DMS153 (cell line): ENCODE measurements around the gene CFLAR.
"Not testable (repeated sequence)": the region's sequence is repeated elsewhere in the genome, so short reads cannot be mapped to it uniquely, and the experiment has no call there.

ENCODE experiments used
- DNase-seq: peaks from one replicate; lab custom pipeline; 2025; lab: John Stamatoyannopoulos, UW

Gene CFLAR

GRCh38 chr2:201116115-201116958, at the start of gene CFLAR:
CFLAR (plus strand) TSS chr2:201116164; CDS start chr2:201129866, 13,702 bp downstream.
- DNase-seq: peak; percentile 58

GRCh38 chr2:201070948-201071478, 45.0 kb upstream of the CFLAR start:
- no peak for DNase-seq

- peak; percentile 79 for DNase-seq
These were observed 44.3 kb upstream of the CFLAR start, which contains the start of the genes HYCC2 and NDUFB3 for GRCh38 chr2:201071479-201072200. HYCC2 (minus strand) TSS chr2:201071671; CDS start chr2:201024009, 47,662 bp downstream. NDUFB3 (plus strand) TSS chr2:201072001; CDS start chr2:201078883, 6,882 bp downstream.

GRCh38 chr2:201072201-201072530, 43.8 kb upstream of the CFLAR start:
- DNase-seq: no peak

- DNase-seq: no peak
These were observed 42.9 kb upstream of the CFLAR start for GRCh38 chr2:201073071-201073470.

- no peak for DNase-seq
These were observed 41.0 kb upstream of the CFLAR start for GRCh38 chr2:201074996-201075395.

- DNase-seq: no peak
These were observed 31.1 kb upstream of the CFLAR start for GRCh38 chr2:201084863-201085262.

- DNase-seq: no peak
These were observed 25.4 kb upstream of the CFLAR start for GRCh38 chr2:201090574-201090973.

GRCh38 chr2:201093573-201093972, 22.4 kb upstream of the CFLAR start:
- no peak for DNase-seq

- no peak for DNase-seq
These were observed 15.5 kb upstream of the CFLAR start for GRCh38 chr2:201100497-201100896.

- DNase-seq: no peak
These were observed 10.2 kb upstream of the CFLAR start for GRCh38 chr2:201105759-201106158.

- DNase-seq: no peak
These were observed 8.3 kb upstream of the CFLAR start for GRCh38 chr2:201107624-201108023.

GRCh38 chr2:201108341-201108740, 7.6 kb upstream of the CFLAR start:
- no peak for DNase-seq

GRCh38 chr2:201109186-201109585, 6.8 kb upstream of the CFLAR start:
- no peak for DNase-seq

GRCh38 chr2:201110615-201111014, 5.3 kb upstream of the CFLAR start:
- DNase-seq: no peak

GRCh38 chr2:201111096-201111495, 4.9 kb upstream of the CFLAR start:
- no peak for DNase-seq

GRCh38 chr2:201114350-201114749, 1.6 kb upstream of the CFLAR start:
- DNase-seq: no peak

- DNase-seq: no peak
These were observed 1.1 kb upstream of the CFLAR start for GRCh38 chr2:201114846-201115245.

- peak; percentile 38 for DNase-seq
These were observed 1.2 kb downstream of the CFLAR start for GRCh38 chr2:201116959-201117734.

- not testable (repeated sequence) for DNase-seq
These were observed 1.8 kb downstream of the CFLAR start for GRCh38 chr2:201117735-201118094.

- DNase-seq: peak; percentile 84
These were observed 2.4 kb downstream of the CFLAR start for GRCh38 chr2:201118121-201118960.
